HUDEP-2 (cell line): ENCODE measurements around the gene ULBP2.
"Not testable (repeated sequence)": the region's sequence is repeated elsewhere in the genome, so short reads cannot be mapped to it uniquely, and the experiment has no call there.

ENCODE experiments used
- DNase-seq, 76 experiments: peaks; one replicate each; lab custom pipeline; 2025; ENCODE audit not compliant: unreplicated experiment in 76 of 76; lab: John Stamatoyannopoulos, UW

Gene ULBP2

DNA sequence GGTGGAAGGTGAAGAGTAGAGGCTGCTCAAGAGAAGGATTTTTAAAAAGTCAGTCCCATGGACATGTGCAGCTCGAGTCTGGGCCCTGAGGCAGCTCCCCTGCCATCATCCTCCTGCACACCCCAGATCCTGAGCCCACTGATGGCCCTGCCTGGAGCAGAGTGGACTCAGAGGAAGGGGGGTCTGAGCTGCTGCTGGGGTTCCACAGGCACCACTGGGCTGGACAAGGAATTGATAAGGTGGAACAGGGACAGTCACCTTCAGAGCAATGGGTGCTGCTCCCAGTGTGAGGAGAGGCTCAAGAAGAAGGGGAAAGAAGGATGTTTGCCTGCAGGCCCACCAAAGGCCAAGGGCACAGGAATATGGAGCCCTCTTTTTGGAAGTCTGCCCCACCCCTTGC lies 6.2 kb downstream of the ULBP2 start:
- DNase-seq = no peak

DNA sequence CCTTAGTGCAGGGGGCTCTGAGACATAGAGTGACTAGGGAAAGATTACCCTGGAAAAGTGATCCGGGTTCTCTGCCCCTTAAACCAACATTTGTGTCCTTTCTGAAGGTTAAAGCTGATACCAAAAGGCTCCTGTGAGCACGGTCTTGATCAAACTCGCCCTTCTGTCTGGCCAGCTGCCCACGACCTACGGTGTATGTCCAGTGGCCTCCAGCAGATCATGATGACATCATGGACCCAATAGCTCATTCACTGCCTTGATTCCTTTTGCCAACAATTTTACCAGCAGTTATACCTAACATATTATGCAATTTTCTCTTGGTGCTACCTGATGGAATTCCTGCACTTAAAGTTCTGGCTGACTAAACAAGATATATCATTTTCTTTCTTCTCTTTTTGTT lies 6.8 kb downstream of the ULBP2 start:
- DNase-seq = no peak

DNA sequence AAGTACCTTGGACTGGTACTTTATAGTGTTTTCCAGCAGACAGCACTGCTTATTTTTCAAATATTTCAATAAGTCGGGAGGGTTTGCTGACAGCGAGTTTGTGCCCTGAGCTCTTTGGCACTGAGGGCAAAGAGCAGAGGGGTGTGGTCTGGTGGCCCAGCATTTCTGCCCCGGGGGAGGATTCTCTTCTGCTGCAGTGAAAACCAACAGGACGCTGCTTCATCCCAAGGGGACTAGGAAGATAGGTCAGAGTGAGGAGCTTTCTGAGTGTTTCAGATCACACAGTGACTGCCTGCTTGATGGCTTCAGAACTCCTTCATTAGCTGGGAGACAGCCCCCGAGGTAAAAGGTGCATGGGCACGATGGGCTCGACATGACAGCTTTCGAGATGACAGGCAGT lies 8.6 kb downstream of the ULBP2 start:
- DNase-seq = no peak

DNA sequence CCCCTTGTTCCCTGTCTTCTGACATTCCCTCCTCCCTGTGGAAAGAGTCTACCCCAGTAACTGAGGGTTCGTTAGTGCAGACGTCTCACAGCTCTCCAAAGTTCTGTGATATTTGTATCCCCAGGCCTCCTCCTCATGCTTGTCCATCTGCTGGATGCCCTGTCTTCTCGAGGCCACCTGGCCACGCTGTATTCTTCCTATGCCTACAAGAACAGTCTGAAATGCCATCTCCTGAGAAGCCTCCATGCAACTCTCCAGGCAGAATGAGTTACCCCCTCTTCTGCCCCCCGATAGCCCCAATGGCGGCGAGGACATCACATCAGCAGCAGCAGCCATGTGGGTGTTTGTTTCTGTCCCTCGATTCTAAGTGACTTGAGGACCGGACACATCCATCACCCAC lies 9.3 kb downstream of the ULBP2 start:
- DNase-seq = no peak

DNA sequence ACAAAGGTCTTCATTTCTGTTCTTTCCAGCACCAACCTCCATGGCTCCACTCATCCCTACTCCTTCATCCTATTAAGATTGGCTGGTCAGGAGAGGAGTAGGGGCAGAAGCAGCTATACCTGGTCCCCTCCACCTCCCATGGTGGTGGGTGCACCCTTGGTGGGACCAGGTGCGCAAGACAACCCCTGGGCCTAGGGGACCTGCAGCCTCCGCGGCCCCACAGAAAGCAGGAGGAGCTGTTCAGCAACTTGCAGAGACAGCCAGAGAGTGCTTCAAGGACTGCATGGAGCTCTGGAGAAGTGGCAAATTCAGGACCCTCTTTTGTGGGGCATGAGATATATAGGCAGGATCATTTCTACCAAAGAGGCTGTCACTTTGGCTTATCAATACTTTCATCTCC lies 9.8 kb downstream of the ULBP2 start:
- DNase-seq = no peak

DNA sequence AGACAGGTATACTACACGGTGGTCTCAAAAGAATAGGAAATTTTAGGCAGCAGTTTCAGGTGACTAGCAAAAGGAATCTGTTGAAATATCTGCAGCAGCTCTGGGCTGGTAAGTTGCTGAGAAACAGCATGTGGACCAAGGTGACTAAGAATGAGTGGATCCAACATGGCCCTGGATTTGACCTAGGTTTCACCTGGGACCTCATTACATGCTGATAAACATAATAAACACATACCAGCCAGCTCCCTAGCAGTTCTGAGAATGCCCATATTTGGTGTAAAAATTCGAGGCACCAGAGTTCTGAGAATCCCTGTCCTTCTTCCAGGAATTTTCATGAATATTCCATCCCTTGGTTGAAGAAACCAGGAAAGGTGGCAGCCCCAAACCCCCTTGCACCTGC lies 11.6 kb downstream of the ULBP2 start:
- DNase-seq = not testable (repeated sequence)

DNA sequence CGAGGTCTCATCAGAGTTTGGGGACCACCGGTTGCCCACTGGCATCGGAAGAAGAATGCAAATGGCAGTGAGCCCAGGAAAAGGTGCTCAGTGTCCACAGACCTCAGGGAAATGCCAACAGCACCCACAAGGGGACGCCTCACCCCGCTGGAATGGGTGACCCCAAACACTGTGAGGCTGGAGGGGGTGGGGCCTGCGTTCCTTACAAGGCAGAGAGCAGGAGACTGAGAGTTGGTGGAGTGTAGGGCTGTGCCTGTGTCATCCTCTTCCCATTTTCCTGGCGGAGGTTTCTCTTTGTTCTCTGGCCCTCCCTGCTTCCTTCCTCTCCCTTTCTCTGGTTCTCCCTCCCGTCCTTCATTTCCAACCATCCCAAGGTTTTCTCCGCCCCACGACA lies 12.1 kb downstream of the ULBP2 start:
- not testable (repeated sequence) for DNase-seq

DNA sequence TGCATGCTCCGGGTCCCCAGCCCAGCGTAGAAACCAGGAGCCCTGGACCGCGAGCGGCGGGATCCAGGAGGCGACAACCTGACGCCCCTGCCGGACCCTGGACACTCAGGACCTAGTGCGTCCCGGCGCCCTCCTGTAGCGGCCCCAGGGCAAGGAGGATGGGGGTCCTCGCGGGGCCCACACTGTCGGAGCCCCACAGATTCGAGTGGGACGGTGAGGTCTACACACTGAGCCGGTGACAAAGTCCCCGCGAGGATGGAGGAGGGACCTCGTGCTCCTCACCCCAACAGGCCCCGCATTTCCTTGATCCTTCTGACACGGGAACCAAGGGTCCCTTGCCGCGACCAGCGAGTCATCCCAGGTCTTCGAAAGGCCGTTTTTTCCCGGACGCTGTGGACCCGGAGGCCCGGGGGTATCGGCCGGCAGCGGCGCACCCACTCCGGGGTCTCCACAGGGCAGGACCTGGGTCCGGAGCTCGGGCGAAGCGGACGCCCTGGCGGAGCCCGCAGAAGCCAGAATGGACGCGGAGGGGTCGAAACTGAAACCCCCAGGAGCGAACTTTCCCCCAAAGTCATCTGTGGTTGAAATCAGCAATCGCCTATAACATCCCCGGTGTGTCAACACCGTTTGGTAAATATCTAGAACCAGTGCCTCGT lies 12.6 kb downstream of the ULBP2 start:
- DNase-seq = not testable (repeated sequence)

DNA sequence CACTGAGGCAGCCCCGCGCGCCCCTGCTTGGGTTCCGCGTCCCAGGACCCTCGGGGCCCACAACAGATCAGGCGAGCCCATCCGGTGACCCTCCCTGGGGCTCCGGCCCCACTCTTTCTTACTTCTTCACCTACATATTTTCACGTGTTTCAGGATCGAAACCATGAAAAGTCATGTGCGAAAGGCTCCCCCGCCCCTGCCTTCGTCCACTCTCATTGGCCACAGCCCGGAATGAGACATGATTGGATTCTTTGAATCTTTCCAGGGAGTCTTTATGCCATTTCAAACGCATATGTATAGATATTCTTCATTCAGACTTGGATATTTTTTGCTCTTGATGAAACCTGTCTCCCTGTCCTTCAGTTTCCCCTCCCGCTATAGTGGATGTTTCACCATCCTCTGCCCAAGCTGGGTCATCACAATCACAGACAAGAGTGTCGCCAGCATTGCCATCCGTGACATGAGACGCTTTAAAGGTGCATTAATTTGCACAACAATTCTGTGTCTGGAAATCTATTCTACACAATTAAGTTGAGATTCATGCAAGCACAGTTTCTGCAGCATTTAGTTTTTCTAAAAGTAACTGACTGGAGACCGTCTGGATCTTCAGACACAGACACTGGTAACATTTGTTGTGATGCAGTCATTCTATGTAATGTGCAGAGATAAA lies 13.3 kb downstream of the ULBP2 start:
- DNase-seq = not testable (repeated sequence)

DNA sequence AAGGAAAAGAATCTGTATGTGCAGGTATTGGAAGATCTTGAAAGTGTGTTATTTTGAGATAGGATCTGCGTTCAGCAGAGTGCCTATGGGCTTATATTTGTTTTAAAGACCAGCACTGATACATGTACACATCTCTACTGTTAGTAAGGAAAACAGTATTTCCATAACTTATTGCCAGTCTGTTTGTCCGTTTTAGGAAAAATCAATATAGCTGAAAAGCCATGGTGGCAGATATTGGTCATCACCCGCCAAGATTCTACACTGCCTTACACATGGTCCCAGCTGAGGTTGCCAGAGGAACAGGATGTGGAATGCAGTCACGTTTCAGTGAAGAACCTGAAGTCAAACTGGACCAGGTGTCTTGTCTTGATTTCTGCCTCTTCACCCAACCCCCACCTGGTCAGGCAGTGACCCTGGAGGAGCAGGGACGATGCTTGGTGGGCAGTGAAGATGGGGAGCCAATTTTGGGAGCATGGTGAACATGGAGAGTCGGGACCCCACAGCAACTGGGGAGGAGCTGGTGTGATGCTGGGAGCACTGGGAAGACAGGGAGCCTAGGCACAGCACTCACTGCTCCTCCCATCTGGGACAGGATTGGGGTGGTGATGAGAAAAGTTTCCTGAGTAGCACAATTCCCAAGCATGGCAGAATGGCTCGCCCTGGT lies 14.0 kb downstream of the ULBP2 start:
- DNase-seq = not testable (repeated sequence)

DNA sequence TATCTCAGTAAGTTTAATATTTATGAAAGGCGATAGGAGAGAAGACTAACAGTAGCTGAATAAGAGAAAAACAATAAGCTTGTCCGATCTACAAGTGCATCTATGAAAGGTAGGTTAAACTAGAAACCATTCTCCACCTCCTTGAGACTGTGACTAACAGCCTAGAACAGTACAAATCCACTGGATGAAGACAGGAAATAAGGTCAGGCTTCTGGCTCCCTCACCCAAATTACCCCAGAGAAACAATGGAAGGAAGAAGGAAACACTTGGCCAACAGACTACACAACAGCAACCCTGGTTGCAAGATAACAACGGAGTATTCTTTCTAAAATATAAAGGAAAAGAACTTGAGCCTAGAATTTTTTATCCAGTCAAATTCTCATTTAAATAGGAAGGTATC lies 16.3 kb downstream of the ULBP2 start:
- DNase-seq = not testable (repeated sequence)

DNA sequence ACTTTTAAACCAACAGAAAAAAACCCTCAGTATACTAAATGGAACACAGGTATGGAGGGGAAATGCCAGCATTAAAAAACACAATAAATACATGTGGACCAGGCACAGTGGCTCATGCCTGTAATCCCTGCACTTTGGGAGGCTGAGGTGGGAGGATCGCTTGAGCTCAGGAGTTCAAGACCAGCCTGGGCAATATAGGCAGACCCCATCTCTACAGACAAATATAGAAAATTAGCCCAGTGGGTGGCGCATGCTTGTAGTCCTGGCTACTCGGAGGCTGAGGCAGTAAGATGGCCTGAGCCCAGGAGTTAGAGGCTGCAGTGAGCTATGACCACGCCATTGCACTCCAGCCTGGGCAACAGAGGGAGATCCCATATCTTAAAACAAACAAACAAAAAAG lies 18.0 kb downstream of the ULBP2 start:
- not testable (repeated sequence) for DNase-seq

DNA sequence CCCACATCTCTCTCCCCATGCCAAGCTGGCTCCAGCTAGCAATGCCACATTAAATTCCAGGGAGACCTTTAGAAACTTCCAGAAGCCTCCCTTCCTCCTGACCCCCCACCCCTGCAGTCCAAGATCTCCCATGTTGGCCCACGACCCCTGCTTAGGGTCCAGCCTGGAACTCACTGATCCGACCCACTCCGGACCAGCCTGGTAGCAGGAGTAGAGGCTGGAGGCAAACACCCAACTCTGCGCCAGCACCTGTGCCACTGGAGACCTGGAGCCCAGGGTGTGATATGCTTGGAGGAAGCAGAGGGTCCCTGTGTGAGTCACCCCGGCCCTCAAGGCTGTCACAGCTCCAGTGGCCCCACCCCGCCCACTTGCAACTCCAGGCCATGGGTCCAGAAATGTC lies 18.7 kb downstream of the ULBP2 start:
- DNase-seq = no peak

DNA sequence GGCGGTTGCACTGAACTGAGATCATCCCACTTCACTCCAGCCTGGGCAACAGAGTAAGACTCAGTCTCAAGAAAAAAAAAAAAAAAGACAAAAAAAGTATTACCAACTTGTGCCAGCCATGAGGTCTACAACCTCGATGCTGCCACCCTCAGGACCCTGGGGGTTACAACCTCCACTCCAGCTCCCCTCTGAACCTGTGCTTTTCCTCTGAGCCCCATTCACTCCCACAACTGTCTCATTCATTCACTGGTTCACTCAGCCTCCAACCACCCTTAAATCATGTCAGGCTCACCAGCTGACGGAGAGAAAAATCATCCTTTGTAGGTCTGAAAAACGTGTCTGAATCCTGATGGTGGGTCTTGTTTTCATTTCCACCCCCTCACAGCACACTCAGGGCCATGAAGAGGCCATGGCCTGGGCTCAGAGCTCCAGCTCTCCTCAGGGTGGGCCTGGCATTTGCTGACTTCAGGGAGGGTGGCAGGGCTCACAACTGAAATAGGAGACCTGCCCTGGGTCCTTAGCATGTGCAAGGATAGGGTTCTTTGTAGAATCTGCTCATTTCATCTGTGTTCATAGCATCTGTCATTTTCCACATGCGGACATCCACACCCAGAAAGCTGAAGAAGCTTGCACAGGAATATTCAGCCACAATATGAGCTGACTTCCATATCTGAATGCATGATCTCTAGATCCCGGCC lies 20.1 kb downstream of the ULBP2 start:
- peak in 27 of 76 experiments; percentile 1 to 44 (median 26) for DNase-seq

DNA sequence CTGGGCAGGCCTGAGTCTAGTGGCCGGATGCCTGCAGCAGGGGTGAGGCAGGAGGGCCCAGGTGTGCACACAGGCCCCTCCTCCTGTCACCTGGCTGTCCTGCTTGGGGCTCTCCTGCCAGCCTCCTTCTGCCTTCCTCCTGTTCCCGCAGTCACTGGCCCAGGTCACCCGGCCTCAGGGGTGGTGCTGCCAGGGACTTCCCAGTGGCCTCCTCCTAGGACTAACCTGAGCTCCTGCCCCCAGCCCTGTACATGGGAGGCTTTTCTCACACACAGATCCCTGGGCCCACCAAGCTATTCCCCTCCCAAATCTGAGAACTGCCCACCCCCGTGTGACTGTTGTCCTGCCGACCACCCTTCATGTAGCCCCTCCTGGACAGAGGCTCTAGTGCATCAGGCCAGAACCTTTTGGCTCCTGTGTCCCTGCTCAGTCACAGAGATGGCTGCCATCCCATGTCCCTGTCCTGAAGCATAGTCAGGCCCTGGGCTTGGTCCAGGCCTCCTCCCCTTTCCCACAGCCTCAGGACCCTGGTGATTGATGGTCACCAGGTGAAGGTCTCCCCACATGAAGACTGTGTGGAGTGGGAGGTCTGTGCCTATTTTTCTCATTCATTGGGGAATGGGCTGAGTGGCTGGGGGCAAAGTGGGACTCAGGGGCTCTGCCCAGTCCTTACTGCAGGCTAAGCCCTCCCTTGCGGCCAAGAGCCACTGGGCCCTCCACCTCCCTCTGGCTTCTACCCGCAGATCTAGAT lies 20.8 kb downstream of the ULBP2 start:
- no peak for DNase-seq

DNA sequence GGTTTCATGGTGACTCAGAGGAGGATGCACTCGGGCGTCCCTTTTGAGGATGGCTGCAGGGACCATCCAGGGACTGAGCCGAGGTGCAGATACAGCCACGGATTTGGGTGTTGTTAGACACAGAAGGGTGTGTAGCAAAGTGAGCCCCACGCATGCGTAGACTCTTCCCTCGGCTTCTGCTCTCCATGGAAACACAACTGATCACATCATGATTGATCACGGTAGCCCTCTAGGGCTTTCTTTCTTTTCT lies 21.3 kb downstream of the ULBP2 start:
- DNase-seq = peak in 42 of 76 experiments; percentile 37 to 81 (median 68)

DNA sequence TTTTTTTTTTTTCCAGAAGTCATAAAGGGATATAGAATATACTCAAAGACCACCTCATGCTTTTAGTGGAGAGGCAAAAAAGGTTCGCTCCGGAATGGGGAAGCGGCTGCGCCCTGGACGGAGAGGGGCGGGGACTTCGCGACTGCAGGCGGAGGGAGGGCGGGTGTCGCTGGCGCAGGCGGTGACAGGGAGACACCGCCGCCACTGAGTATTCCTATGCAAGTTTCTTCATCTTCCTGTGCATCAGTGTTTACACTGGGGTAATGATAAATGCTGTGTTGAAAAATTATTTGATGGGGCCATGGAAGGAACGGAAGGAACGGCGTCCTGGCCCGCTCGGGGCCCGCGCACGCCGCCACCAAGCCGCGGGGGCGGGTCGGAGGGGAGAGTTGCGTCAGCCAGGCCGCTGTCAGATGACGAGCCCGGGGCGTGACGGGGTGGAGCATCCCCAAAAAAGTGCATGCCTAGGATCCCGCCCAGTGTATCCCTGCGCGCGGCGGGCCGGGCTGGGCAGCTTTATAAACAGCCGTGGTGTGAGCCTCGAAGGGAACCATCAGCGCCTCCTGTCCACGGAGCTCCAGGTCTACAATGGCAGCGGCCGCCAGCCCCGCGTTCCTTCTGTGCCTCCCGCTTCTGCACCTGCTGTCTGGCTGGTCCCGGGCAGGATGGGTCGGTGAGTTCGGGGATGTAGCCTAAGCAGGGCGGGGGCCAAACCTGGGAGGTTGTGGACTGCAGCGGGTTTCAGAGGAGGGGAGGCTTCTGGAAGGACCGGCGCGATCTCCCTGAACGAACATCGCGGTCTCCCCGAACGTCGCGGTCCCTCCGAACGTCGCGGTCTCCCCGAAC lies 21.9 kb downstream of the ULBP2 start, which contains the start of gene ULBP1:
TSS of gene ULBP1 (plus strand) at position 482 of the 846 bp plus-strand sequence. CDS start at position 589, 107 bp downstream.
- peak in 71 of 76 experiments; percentile 39 to 98 (median 91) for DNase-seq

DNA sequence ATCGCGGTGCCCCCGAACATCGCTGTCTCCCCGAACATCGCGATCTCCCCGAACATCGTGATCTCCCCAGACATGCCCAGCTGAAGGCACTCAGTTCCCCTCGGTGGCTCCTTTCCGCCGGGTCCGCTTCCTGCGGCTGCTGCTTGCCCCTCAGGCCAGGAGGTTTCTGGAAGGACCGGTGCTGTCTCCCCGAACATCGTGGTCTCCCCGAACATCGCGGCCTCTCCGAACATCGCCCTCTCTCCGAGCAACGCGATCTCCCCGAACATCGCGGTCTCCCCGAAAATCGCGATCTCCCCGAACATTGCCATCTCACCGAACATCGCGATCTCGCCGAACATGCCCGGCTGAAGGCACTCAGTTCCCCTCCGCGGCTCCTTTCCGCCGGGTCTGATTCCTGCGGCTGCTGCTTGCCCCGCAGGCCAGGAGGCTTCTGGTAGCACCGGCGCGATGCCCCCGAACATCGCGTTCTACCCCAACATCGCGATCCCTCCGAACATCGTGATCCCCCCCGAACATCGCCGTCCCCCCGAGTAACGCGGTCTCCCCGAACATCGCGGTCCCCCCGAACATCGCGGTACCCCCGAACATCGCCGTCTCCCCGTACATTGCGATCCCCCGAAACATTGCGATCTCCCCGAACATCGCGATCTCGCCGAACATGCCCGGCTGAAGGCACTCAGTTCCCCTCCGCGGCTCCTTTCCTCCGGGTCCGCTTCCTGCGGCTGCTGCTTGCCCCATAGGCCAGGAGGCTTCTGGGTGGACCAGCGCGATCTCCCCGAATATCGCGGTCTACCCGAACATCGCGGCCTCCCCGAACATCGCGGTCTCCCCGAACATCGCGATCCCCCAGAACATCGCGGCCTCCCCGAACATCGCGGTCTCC lies 22.7 kb downstream of the ULBP2 start:
- DNase-seq = peak in 5 of 76 experiments; percentile 13 to 58 (median 47)
